DMS153 (cell line): ENCODE measurements around the gene PLS1.
A peak's percentile ranks its signal among the peaks of the same experiment; 100 is the strongest.

Experiments used
- DNase-seq: peaks from one replicate; lab custom pipeline; 2025; lab: John Stamatoyannopoulos, UW

Gene PLS1

DNA sequence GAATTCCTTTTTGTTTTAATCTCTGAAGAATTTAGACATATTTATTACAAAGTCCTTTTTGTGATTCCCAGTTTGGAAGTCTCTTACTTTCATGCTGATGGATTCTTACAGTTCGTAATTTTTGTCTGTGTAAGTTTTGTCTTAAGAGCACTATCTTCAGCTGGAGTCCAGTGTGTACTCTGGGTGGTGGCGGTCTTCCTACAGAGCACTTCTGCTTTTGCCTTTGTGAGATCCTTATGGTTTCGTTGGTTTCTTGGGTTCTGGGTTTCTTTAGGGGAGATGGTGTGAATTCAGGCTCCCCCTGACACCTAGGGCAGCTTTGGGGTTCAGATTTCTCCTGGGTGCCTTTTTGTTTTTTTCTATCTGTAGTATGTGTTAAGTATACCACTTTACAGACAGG is 45.3 kb downstream of the PLS1 start:
- DNase-seq = no peak

DNA sequence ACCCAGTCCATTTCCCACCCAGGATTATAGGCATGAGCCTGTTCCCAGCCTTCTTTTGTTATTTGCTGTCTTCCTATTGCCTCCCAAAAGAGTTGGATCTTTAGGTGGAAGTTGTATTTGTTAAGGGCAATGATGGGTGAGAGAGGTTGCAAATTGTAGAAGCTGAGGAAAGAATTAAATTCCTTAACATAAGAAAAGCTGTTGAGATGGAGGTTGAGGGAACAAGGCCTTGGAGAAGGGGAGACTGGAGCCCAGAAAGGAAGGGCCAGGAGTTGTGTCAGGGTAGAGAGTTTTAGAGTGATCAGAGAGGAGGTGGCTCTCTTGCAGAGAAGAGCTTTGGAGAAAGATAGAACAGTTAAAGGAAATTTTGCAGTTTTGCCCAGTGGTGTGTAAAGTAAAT is 46.8 kb downstream of the PLS1 start:
- no peak for DNase-seq

DNA sequence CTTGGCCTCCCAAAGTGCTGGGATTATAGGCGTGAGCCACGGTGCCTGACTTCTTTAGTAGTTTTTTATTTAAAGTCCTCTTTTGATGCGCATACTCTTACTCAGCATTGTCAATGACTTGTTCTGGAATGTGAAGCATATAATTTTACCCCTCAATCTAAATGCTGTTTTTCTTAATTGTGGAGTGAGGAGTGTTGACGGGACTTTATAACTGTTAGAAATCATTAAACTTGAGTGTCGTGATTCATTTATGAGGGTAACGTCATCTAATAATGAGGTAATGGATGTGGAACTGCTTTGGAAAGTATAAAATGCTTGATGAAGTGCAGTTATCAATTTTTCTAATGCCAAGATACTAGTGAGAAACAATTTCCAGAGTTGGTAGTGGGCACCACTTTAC is 48.3 kb downstream of the PLS1 start:
- no peak for DNase-seq

DNA sequence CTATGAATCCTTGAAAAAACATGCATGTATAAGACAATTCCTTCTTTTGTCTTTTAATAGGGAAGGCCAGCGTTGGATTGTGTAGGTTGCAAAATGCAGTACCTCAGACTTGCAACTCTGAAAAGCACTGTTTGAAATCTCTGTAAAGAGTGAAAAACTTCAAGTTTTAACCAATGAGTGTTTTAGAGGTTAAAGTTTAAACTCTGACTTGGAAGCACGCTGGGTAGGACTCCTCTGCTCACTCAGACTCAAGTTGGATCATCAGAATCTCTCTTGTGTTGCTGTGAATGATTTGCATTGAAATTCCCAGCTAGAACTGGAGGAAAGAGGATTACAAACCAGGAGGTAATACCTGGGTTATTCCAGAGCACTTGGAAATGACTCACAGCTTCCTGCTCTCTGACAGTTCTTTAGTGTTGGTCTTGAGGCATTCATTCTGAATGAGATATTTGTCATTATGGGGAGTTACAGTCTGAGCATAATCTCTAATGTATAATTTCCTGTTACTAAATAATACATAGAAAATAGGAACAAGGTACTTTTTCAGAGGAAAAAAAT is 49.1 kb downstream of the PLS1 start:
- DNase-seq = no peak

DNA sequence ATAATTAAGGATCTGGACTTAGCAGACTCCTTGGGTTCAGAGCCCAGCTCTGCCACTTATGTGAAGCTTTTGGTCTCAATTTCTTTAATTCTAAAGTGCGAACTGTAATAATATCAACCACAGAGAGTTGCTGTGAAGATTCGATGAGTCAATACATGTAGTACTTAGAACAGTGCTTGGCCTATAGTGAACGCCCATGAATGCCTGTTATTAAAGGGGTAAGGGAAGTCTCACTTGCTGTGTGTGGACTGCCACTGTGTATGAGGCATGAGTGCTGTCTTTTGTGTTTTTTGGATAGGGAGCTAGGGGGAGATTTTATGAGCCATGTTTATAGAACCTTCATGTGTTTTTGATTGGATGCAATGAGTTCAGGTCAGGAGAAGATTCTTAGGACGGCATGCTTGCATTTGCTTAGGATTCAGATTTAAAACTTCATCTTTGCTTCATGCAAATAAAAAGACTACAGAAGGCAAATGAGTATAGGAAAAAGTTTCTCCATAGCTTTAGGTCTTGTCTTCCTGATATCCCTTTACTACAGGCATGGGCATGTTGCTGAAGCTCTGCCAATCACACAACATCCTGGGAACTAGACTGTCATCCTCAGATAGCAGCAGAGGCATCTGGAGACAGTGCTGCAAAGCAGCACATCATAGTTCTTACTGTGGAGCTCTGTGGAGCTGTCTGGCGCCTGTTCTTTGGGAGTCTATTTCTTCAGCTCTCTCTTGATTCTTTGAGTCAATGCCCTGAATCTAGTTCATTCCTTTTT is 50.0 kb downstream of the PLS1 start:
- no peak for DNase-seq

DNA sequence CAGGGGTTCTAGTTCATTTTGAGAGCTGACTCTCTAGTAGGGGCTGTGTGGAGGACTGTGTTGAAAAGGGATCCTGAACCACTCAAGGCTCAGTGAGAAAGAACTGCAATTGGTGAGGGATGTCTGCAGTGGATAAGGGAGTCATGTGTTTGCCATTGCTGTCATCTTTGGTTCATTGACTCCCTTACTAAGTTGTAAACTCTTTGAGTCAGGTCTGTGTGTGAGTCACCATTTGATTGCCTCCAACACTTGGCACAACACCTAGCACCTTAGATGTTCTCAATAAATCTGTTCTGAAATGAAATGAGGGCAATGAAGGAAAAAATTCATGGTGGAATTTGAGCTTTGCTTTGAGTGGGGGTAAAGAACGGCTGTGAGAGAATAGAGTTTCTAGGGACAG is 51.7 kb downstream of the PLS1 start:
- no peak for DNase-seq

DNA sequence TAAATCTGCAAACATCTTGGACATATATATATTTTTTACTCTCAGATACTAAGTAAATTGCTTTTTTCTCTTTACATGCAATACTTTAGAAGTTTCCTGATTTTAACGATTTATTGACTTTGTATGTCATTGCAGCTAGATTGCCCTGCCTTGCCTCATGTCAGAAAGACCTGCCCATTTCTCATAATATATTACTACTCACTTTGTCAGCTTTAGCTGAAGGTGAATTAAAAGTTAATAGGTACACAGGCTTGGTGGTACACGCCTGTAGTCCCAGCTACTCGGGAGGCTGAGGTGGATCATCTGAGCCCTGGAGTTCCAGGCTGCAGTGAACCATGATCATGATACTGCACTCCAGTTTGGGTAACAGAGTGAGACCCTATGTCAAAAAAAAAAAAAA is 52.8 kb downstream of the PLS1 start:
- no peak for DNase-seq

DNA sequence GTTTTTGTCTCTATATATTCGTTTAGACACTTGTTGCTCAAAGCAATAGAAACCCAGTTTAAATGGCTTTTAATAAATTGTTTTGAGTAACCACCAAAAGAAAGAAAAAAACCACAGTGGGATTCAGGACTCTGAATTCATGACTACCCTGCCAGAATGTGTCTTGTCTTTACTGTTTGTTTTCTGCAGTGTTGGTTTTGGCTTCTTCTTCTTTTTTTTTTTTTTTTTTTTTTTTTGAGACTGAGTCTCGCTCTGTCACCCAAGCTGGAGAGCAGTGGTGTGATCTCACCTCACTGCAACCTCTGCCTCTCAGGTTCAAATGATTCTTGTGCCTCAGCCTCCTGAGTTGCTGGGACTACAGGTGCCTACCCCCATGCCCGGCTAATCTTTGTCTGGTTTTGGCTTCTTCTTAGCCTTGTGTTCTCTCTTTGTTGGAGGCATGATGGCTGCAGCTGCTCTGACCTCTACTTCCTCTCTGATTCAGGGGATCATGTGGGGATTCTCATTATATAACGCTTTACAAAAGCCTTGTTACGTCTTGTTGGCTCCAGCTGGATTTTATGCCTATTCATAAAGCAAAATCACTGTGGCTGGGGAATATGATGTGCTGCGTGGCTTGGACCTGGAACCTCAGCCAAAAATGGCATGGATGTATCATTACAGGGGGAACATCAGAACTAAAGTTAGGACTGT is 54.0 kb downstream of the PLS1 start:
- DNase-seq = peak; percentile 44

DNA sequence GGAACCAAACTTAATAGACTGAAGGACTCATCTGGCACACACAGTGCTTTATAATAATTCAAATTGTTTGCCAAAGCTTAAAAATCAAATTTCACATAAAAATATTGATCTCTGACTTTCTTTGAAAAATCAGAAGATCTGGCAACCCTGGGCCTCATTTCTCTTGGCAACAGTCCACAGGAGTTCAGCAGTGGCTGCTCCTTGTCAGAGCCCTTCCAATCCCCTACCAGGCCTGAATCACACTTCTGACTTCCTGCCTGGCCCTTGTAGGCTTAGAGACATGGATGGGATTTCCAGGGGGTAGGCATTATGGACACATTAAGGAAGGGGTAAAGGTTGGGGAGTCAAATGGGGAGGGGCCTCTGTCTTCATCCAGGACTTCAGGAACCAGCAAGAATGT is 55.5 kb downstream of the PLS1 start:
- no peak for DNase-seq

DNA sequence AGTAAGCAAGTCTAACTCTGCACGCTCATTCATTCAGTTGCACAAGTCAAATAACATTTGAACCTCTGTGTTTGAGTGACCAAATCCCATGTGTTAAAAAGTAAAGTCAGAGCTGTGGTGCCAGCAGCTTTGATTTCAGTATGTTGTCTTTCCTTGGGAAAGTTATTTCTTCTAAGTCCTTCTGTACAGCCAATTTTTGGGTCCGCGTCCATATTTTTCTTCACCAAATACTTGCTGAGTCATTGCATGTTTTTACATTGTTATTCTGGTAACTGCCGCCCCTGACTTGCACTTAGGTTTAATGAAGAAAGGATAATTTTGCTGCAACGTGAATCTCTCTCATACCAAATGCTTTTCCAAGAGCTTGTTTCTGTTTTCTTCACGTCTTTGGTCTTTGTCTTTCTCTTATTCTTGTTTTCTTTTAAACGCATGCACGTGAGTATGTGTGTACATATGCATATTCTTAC is 56.7 kb downstream of the PLS1 start:
- no peak for DNase-seq

DNA sequence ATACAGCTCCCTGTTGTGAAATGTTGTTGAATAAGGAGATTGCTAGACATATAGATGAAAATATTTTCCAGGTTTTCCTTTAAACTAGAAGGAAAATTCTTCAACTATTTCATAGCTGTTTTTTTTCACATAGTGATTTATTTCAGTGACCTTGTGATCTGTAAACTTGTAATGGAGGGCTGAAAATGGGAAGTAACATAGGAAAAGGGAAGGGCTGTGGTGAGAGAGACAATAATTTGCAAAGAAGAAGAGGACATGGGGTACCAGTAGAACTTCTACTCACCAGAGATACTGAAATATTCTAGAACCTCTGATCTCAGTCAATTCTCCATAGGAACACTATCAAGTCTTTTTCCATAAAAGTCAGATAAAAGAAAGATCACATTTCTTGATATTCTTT is 60.4 kb downstream of the PLS1 start:
- no peak for DNase-seq

DNA sequence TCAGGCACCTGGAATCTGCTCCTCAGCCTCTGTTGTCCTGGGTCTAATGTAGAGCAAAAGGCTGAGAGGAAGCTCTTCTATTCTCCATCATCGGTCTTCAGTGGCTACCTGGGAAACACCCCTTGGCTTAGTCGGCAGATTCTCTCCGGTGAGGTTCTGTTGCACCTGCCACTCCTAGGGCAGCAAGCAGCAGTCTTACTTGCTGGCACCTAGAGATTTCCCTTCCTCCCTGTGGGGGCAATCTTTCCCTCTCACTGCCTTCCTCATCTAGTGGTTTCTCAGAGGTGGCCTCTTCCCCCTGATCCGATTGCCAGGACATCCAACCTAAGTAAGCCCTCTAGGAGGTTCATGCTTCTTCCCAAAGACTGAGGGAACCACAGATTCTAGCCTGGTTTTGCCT is 60.8 kb downstream of the PLS1 start:
- DNase-seq = no peak

DNA sequence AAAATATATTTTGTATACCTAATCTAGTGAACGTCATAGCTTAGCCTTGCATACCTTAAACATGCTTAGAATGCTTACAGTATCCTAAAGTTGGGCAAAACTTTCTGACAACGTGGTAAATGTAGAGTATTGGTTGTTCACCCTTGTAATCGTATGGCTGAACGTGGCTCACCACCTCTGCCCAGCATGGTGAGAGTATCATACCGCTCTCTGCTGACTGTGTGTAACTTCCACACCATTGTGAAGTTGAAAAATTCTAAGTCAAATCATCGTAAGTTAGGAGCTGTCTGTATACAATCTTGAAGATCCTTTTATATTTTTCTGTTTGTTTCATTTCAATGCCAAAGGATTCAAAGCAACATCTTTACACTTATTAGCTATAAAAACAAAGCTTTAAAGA is 64.2 kb downstream of the PLS1 start:
- DNase-seq = no peak

DNA sequence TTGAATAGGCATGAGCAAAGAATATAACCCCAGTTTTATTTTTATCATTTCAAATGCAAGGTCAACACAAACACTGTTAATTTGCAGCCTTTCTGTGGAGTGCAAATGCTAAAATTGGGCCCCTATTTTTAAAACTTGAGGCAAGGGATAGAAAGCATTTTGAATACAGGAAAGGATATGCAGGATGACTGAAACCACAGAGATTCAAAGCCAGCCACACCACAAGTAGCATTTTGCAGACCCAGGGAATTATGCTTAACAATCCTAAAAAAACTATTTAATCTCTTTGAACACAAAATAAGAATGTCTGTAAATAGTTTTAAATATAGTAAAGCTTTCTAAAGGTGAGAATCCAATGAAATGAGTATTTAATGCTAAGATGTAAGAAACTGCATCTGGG is 64.7 kb downstream of the PLS1 start:
- no peak for DNase-seq

DNA sequence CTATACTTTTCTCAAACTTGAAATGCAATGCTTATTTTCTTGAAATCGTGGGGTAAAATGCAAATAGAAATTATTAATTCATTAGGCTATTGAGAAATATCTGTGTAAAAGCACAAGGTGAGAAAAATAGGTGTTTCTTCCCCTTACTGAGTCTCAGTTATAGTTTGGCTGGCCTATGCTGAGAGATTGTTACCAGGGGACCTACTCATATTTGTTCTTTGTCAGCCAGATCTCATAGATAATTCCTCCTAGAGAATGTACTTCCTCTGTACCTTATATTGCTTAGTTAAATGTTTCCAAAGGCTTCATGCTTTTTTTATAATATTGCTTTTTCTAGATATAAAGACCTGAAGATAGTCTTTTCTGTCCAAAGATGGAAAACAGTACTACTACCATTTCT is 67.7 kb downstream of the PLS1 start:
- no peak for DNase-seq

DNA sequence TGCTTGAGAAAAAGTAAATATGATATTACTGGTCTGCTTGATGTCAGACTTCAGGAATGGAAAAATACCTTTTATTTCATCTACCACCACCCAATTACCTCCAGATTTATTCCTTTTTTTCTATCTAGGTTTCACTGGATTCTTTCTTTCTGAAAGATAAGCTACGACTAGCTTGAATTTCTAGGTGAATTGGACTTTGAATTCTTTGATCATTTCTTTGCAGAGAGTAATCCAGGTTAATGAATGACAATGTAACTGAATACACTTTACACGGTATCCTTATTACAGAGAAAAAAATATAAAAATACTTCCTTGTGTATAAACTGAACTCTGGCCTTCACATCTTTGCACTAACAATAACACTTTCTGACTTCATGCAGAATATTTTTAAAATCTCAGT is 68.1 kb downstream of the PLS1 start:
- no peak for DNase-seq

DNA sequence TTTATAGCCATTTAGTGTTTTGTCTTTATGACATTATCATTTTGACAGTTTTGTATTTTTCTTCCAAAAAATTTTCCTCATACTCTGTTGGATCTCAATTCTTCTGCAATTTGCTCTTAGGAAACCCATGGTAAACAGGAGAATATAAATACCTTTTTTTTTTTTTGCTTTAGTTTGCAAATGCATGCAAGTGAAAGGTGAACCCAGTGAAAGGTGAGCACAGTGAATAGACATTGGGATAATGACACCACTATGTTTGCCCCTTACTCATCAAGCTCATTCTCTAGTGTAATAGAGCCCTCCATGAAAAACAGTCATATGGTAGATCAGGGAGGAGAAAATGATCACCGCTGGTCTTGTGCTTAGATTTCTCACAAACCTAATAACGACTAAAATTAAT is 68.6 kb downstream of the PLS1 start:
- no peak for DNase-seq

DNA sequence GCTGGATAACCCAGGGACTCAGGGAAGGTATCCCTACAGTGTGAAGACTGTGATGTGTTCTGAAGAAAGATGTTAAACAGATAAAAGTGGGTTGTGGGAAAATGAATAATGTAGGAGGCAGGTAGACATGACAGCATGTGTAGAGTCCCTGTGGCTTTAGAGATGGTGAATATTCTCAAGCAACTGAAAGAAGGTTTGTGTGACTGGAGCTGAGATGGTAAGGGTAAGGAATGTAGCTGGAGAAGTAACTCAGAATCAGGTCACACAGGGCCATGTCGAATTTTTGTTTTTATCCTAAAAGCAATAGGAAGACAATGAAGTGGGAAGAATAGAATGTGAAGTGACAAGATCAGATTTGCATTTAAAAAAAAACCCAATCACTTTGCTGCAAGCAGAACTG is 73.9 kb downstream of the PLS1 start:
- DNase-seq = no peak

DNA sequence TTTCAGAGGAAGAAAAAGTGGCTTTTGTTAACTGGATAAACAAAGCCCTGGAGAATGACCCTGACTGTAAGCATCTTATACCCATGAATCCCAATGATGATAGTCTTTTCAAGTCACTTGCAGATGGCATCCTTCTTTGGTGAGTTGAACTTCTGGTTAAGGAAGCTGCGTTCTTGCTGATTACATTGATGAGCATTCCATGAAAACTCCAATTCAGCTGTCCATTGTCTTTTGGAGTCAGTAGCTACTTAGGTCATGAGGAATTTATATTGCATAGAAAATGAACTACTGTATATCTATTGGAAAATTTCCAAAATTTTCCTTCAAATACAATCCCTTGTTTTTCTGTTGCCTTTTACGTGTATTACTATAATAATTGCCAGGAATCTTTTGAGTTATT is 80.0 kb downstream of the PLS1 start:
- DNase-seq = no peak

DNA sequence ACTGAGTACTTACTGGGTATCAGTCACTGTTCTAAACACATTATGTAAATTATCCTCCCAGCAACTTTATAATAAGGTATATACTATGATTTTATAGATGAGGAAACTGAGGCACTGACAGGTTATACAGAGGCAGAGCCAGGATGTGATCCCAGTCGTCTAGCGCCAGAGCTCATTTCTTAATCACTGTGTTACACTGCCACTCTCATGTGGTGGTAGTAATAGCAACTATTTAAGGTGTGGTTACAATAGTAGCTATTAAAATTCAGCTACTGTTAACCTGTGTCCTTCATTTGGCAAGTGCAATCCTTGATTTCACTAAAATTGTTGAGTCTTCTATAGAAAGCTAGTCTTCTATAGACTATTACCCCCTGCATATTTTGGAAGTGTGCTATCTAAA is 84.5 kb downstream of the PLS1 start:
- no peak for DNase-seq

DNA sequence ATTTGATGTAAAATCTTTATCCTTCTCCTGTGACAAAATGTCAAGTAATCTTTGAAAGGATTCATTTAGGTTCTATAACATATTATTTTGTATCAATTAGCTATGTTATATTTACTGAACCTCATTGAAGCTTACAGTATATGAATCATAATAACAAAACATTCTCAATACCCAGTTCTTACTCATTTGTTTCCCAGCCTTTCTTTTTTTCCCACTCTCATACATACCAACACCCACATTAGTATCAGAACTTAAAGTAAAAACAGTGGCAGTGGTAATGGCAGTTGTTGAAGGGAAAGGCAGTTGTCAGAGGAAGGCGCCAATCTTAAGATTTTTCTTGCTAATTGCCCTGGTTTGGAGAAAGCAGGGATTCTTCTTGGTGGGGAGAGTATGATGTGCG is 94.4 kb downstream of the PLS1 start:
- no peak for DNase-seq

DNA sequence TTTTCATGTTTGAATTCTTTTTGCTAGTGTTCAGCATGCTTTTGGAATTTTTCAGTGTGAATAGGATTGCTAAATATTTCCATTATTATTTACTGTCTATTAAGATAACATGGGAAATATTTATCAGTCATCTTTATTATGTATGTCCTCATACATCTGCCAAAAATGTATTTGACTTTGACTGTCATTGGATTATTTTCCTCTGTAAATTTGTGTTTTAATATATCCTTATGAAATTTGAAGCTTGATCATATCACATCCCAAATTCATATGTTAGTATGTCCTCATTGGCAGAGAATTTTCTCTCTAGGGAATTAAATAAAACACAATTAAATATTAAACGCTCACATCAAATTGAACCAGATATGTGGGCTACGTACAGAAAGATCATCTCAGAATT is 95.3 kb downstream of the PLS1 start:
- no peak for DNase-seq

DNA sequence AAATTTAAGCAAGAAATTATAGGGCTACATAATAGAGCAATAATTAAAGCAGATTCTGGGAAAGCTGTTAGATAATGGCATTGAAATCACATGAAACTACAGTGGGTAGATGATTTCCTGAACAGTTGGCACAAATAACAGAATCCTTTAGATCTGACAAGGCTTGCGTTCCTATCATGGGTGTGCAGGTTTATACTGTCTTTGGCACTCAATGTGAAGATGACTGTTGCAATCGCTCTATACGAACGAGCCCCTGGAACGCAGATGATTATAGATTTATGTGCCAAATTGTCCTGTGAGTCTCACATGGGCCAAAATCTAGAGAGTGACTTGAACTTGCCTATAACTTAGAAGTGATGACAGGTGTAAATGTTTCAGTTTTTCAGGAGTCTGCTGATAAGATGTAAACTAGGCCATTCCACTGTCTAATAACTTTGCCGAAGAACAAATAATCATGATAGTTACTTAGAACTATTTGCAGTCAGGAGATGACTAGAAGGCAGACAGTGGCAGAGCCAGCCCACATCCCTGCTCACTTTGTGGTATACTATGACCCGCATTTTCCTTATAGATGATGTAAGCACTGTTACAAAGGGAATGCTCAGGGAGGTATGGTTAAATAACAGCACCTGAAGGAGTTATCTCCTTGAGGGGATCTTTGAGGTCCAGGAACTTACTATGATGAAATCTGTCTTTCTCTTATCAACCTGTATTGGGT is 97.1 kb downstream of the PLS1 start:
- no peak for DNase-seq
